Measurements from ENCODE around the gene PRKG2. TPM values are rescaled to one million over a fixed set of nuclear protein-coding genes. Genes with fewer than 3 reads are reported as not detected.

PRKG2 gene
- total RNA-seq, 3 donors from 2014 or later: 9.8 to 25.7 (median 14.4) TPM

DNA sequence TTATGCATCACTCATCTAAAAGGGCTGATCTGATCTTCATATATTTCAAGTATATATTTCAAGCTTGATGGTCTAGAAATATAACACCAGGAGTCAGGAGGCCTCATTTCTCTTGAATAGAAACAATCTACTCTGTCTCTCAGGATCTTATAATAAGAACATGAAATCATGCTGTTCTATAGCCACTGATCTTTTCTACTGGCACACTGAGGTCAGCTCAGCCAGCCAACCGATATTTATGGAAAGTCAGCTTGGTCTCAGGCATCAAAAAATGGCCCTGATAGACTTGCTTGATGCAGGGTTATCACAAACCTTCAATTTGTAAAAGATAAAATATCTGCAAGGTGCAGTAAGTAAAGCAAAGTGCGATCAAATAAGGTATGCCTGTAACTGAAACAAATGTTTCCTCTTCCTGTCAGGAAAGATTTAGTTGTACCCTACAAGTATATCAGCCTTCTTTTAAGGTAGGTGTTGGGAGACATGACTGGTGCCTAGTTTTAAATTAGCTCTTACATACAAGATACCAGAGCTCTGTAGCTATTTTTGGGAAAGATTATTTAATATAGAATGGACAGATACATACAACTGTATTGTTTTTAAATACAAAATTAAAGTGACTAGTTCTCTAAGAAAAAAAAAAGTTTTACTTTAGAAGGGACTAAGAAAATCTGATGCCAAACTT, 121.2 kb downstream of the PRKG2 start:
- H3K4me1 ChIP-seq (ENCODE audit: low read depth): no peaks in the 10 kb centered on the region
- TF ChIP-seq, protein P1, sequence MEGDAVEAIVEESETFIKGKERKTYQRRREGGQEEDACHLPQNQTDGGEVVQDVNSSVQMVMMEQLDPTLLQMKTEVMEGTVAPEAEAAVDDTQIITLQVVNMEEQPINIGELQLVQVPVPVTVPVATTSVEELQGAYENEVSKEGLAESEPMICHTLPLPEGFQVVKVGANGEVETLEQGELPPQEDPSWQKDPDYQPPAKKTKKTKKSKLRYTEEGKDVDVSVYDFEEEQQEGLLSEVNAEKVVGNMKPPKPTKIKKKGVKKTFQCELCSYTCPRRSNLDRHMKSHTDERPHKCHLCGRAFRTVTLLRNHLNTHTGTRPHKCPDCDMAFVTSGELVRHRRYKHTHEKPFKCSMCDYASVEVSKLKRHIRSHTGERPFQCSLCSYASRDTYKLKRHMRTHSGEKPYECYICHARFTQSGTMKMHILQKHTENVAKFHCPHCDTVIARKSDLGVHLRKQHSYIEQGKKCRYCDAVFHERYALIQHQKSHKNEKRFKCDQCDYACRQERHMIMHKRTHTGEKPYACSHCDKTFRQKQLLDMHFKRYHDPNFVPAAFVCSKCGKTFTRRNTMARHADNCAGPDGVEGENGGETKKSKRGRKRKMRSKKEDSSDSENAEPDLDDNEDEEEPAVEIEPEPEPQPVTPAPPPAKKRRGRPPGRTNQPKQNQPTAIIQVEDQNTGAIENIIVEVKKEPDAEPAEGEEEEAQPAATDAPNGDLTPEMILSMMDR (IDR thresholded peaks at IDR 0.05): no peak
- intact Hi-C loops (cut with DNase I, micrococcal nuclease): no loop called here
- no peak overlapping the region for H3K4me3 ChIP-seq
- no peaks in the 10 kb centered on the region for H3K9me3 ChIP-seq
- DNase-seq: no peak
- ATAC-seq: no peak
- H3K36me3 ChIP-seq (ENCODE audit: low read depth): no peaks in the 10 kb centered on the region

DNA sequence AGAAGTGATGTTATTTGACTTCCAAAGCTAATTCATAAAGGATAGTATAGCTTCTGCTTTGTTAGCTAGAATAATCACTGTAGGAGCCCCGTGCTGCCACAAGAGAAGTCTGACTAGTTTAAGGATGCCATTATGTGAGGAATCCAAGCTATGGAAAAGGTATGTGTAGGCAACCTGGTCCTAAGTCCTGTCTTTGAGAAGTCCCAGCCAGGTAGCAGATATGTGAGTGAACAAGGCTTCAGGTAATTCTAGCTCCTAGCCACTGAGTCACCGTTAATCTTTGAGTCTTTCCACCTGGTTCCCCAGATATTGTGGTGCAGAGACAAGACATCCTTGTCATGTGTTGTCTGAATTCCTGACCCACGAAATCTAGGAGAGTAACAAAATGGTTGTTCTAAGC, 129.0 kb downstream of the PRKG2 start:
- TF ChIP-seq, protein P1 (IDR thresholded peaks at IDR 0.05): no peak
- no peak overlapping the region for H3K4me3 ChIP-seq
- no peak for DNase-seq
- no peaks in the 10 kb centered on the region for H3K4me1 ChIP-seq (ENCODE audit: low read depth)
- H3K9me3 ChIP-seq: no peaks in the 10 kb centered on the region
- no peaks in the 10 kb centered on the region for H3K36me3 ChIP-seq (ENCODE audit: low read depth)
- no peak for ATAC-seq
- intact Hi-C loops (cut with DNase I, micrococcal nuclease): no loop called here

DNA sequence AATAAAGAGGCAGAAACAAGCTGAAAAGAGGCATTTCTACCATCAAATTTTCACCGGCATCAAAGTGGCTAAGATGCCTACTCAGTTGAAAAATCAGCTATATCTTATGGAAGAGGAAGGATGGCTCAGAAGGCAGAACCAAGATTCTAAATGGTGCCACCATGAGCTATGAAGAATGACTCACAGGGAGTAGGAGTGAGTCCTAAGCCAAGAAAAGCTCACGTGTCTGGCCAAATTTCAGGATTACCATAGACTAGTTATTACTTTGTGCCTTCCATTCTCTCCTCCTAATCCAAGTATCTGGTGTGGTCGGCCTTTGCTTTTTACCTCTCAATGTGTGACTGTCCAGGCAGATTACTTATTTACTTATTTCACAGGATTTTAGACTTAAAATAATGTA, 129.7 kb downstream of the PRKG2 start:
- Histone ChIP-seq H3K4me1 (ENCODE audit: low read depth) (no peaks in the 10 kb centered on the region), H3K36me3 (ENCODE audit: low read depth) (no peaks in the 10 kb centered on the region), H3K4me3 (no peak overlapping the region), H3K9me3 (no peaks in the 10 kb centered on the region)
- DNase-seq (no peak), ATAC-seq (no peak)
- intact Hi-C loops (cut with DNase I, micrococcal nuclease): no loop called here
- TF ChIP-seq, protein P1 (IDR thresholded peaks at IDR 0.05): no peak

GRCh38 chr4:81084634-81085033, 130.4 kb downstream of the PRKG2 start:
- intact Hi-C loops (cut with DNase I, micrococcal nuclease): no loop called here
- Histone ChIP-seq H3K4me1 (ENCODE audit: low read depth) (no peaks in the 10 kb centered on the region), H3K36me3 (ENCODE audit: low read depth) (no peaks in the 10 kb centered on the region), H3K9me3 (no peaks in the 10 kb centered on the region), H3K4me3 (no peak overlapping the region)
- TF ChIP-seq, protein P1 (IDR thresholded peaks at IDR 0.05): no peak
- ATAC-seq (no peak), DNase-seq (peak in 1 of 3 donors; percentile 5)

- Histone ChIP-seq H3K36me3 (ENCODE audit: low read depth) (no peaks in the 10 kb centered on the region), H3K4me3 (no peak overlapping the region), H3K9me3 (no peaks in the 10 kb centered on the region), H3K4me1 (ENCODE audit: low read depth) (no peaks in the 10 kb centered on the region)
- DNase-seq (peak in 1 of 3 donors; percentile 22), ATAC-seq (peak; percentile 83)
- intact Hi-C loops (cut with DNase I, micrococcal nuclease): no loop called here
- TF ChIP-seq, protein P1 (IDR thresholded peaks at IDR 0.05): no peak
These were observed 131.0 kb downstream of the PRKG2 start for GRCh38 chr4:81084029-81084428.

All from mucosa of descending colon (tissue), 3 donors.